K562 (cell line): ENCODE data around the gene CDC37. TPM values are rescaled to one million over a fixed set of nuclear protein-coding genes. Genes with fewer than 3 reads are reported as not detected.

Experiments used
- CHD4 ChIP-seq: fragments of 200-600 bp; sonication (generic); IDR thresholded peaks from 3 replicates; pipeline ENCODE4 v1.6.1; 2012; ENCODE audit warnings: low read depth, mild to moderate bottlenecking, mixed read lengths, low read length, inconsistent platforms; ENCODE audit not compliant: insufficient read depth, insufficient replicate concordance, poor library complexity, severe bottlenecking
- CREBBP ChIP-seq: IDR thresholded peaks from one replicate; pipeline ENCODE4 v1.6.1; 2012; ENCODE audit warnings: low read depth, mild to moderate bottlenecking, control low read depth, inconsistent platforms, low read length
- MYBL2 ChIP-seq, 2 experiments: fragments of 450-650 bp in 1 of 2; sonication (generic) in 1 of 2; formaldehyde crosslinking in 1 of 2; IDR thresholded peaks; 2 replicates each; pipeline versions ENCODE4 v1.6.1 to v1.8.1; 2017 to 2022; ENCODE audit warnings: borderline replicate concordance in 1 of 2, inconsistent platforms in 1 of 2, low read depth in 1 of 2, mild to moderate bottlenecking in 1 of 2, missing genetic modification reagents in 1 of 2, moderate library complexity in 1 of 2
- NR4A1 ChIP-seq, 2 experiments: fragments of 250-450 bp in 1 of 2; fragments of 450-650 bp in 1 of 2; sonication (Bioruptor Pico) in 1 of 2; IDR thresholded peaks; 2 replicates each; pipeline versions ENCODE4 v1.4.0 to v1.6.1; 2016 to 2020; ENCODE audit warnings: mild to moderate bottlenecking in 2 of 2, missing compliant biosample characterization in 1 of 2, missing genetic modification characterization in 1 of 2, moderate library complexity in 1 of 2
- PHB2 ChIP-seq: fragments of 450-650 bp; IDR thresholded peaks from 2 replicates; pipeline ENCODE4 v1.6.1; 2017; ENCODE audit warnings: low read depth
- U2AF1 ChIP-seq: fragments of 200-400 bp; formaldehyde crosslinking; optimal IDR thresholded peaks from 2 replicates; pipeline ENCODE3; 2017; ENCODE audit warnings: mild to moderate bottlenecking, low read depth, low read length, moderate library complexity
- ZNF561 ChIP-seq: fragments of 450-650 bp; formaldehyde crosslinking; conservative IDR thresholded peaks from 2 replicates; pipeline ENCODE4 v1.4.0; 2020; ENCODE audit warnings: mild to moderate bottlenecking, moderate library complexity
- ZNF589 ChIP-seq: fragments of 200-800 bp; sonication (Bioruptor generic); IDR thresholded peaks from 2 replicates; pipeline ENCODE4 v1.6.1; 2016; ENCODE audit warnings: low read depth, missing genetic modification characterization, missing compliant biosample characterization
- polyA plus RNA-seq, 8 experiments: library from polyadenylated mRNA; depleted of rRNA in 4 of 8; stranded (reverse) in 5 of 8; unstranded in 3 of 8; fragments of >200 nt; fragmentation: Nextera tagmentation in 2 of 8; fragmentation: Illumina TruSeq in 1 of 8; extraction: Ambion mirVana in 2 of 8; extraction: Trizol in 1 of 8; gene quantifications; 2 replicates each; pipeline versions ENCODE4 v1.2.1 to v1.2.3, GENCODE V29; 2011 to 2014; ENCODE audit warnings: inconsistent platforms in 1 of 8, missing spikeins in 1 of 8
- total RNA-seq, 7 experiments: library from RNA; depleted of rRNA in 6 of 7; stranded (reverse); fragments of >200 nt in 6 of 7; fragmentation: Illumina TruSeq in 2 of 7; extraction: Trizol in 2 of 7; gene quantifications; 2 replicates each; pipeline versions ENCODE4 v1.2.1 to v1.2.3, GENCODE V29; 2011 to 2021; ENCODE audit warnings: low replicate concordance in 1 of 7
- TF ChIP-seq, protein P1 (sequence below), 3 experiments: IDR thresholded peaks in 2 of 3; conservative IDR thresholded peaks in 1 of 3; 2 replicates each; pipeline ENCODE4 v1.5.1; 2011 to 2012; ENCODE audit warnings: low read length in 3 of 3, mild to moderate bottlenecking in 3 of 3, control low read depth in 2 of 3, improper control_type of control experiment in 1 of 3, inconsistent platforms in 1 of 3, low read depth in 1 of 3, mixed read lengths in 1 of 3, moderate library complexity in 1 of 3; ENCODE audit not compliant: insufficient read depth in 2 of 3
- TF ChIP-seq, protein P2 (sequence below): fragments of 200-600 bp; sonication (generic); IDR thresholded peaks from one replicate; pipeline ENCODE4 v1.6.1; 2012; ENCODE audit warnings: mild to moderate bottlenecking, low read depth, low read length, inconsistent platforms

CDC37 gene
- total and polyA plus RNA-seq, 9 of the 15 experiments (the other 6 are each of a cell fraction or from before 2014, with no cell fraction given) = 6.6 to 538 (median 227) TPM

DNA sequence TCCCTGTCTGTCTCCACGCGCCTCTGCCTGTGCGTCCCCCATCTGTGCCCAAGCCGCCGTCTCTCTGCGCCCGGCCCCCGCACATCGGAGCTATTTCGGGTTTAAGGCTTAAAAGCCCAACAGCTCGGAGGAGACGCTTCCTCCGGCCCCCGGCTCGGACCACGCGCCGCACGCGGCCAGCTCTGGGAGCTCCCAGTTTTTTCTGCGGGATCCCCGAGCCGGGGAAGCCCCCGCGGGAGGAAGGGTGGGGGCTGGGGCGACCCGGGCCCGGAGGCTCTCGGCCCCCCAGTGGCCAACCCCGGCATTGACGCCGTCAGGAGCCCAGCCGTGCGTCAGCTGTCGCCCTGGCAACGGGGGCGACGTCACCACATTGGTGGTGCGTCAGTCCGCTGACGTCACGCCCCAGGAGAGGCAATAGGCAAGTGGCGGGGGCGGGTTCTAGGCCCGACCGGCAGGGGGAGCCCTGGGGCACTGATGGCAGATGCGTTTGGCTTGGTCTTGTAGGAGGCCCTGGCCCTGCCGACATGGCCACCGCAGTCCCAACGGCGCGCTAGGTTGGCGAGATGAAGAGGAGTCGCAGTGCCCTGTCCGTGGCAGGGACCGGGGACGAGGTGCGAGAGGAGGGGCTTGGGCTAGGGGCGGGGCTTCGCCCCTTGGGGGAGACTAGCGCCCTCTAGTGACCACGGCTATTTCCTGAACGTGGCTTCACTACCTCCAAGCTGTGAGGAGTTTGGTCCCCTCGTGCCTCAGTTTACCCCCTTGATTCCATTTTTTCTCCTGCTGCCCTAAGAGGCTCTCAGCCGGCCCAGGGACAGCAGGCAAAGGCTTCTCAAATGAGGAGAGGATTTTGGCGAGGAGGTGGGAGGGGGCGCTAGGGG is 13.3 kb upstream of the CDC37 start (continued):
- TF ChIP-seq, protein P1, sequence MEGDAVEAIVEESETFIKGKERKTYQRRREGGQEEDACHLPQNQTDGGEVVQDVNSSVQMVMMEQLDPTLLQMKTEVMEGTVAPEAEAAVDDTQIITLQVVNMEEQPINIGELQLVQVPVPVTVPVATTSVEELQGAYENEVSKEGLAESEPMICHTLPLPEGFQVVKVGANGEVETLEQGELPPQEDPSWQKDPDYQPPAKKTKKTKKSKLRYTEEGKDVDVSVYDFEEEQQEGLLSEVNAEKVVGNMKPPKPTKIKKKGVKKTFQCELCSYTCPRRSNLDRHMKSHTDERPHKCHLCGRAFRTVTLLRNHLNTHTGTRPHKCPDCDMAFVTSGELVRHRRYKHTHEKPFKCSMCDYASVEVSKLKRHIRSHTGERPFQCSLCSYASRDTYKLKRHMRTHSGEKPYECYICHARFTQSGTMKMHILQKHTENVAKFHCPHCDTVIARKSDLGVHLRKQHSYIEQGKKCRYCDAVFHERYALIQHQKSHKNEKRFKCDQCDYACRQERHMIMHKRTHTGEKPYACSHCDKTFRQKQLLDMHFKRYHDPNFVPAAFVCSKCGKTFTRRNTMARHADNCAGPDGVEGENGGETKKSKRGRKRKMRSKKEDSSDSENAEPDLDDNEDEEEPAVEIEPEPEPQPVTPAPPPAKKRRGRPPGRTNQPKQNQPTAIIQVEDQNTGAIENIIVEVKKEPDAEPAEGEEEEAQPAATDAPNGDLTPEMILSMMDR (IDR thresholded peaks at IDR 0.05 in 2 of 3, conservative IDR thresholded peaks at IDR 0.05 in 1 of 3; ENCODE audit: insufficient read depth in 2 of 3, low read depth in 1 of 3, low read length in 3 of 3) = peak; percentile 80 to 99 (median 89)
- TF ChIP-seq NR4A1 (CRISPR knock-in tag; IDR thresholded peaks at IDR 0.05) = peak; percentile 74; the same call in 1 of the 2 replicates
- peak; percentile 94 for TF ChIP-seq NR4A1 (tag; IDR thresholded peaks at IDR 0.05)
- no peak for TF ChIP-seq CREBBP
- TF ChIP-seq CHD4 = peak; percentile 75
- peak; percentile 56; the same call in 1 of the 2 replicates for TF ChIP-seq PHB2
- TF ChIP-seq ZNF561 (CRISPR knock-in tag) = no peak
- no peak for TF ChIP-seq MYBL2 (IDR thresholded peaks at IDR 0.05; ENCODE audit: low read depth)
- TF ChIP-seq MYBL2 (CRISPR knock-in tag; IDR thresholded peaks at IDR 0.05; ENCODE audit: borderline replicate concordance) = no peak
- peak; percentile 93 for TF ChIP-seq ZNF589
- peak; percentile 92 for TF ChIP-seq U2AF1
- TF ChIP-seq, protein P2, sequence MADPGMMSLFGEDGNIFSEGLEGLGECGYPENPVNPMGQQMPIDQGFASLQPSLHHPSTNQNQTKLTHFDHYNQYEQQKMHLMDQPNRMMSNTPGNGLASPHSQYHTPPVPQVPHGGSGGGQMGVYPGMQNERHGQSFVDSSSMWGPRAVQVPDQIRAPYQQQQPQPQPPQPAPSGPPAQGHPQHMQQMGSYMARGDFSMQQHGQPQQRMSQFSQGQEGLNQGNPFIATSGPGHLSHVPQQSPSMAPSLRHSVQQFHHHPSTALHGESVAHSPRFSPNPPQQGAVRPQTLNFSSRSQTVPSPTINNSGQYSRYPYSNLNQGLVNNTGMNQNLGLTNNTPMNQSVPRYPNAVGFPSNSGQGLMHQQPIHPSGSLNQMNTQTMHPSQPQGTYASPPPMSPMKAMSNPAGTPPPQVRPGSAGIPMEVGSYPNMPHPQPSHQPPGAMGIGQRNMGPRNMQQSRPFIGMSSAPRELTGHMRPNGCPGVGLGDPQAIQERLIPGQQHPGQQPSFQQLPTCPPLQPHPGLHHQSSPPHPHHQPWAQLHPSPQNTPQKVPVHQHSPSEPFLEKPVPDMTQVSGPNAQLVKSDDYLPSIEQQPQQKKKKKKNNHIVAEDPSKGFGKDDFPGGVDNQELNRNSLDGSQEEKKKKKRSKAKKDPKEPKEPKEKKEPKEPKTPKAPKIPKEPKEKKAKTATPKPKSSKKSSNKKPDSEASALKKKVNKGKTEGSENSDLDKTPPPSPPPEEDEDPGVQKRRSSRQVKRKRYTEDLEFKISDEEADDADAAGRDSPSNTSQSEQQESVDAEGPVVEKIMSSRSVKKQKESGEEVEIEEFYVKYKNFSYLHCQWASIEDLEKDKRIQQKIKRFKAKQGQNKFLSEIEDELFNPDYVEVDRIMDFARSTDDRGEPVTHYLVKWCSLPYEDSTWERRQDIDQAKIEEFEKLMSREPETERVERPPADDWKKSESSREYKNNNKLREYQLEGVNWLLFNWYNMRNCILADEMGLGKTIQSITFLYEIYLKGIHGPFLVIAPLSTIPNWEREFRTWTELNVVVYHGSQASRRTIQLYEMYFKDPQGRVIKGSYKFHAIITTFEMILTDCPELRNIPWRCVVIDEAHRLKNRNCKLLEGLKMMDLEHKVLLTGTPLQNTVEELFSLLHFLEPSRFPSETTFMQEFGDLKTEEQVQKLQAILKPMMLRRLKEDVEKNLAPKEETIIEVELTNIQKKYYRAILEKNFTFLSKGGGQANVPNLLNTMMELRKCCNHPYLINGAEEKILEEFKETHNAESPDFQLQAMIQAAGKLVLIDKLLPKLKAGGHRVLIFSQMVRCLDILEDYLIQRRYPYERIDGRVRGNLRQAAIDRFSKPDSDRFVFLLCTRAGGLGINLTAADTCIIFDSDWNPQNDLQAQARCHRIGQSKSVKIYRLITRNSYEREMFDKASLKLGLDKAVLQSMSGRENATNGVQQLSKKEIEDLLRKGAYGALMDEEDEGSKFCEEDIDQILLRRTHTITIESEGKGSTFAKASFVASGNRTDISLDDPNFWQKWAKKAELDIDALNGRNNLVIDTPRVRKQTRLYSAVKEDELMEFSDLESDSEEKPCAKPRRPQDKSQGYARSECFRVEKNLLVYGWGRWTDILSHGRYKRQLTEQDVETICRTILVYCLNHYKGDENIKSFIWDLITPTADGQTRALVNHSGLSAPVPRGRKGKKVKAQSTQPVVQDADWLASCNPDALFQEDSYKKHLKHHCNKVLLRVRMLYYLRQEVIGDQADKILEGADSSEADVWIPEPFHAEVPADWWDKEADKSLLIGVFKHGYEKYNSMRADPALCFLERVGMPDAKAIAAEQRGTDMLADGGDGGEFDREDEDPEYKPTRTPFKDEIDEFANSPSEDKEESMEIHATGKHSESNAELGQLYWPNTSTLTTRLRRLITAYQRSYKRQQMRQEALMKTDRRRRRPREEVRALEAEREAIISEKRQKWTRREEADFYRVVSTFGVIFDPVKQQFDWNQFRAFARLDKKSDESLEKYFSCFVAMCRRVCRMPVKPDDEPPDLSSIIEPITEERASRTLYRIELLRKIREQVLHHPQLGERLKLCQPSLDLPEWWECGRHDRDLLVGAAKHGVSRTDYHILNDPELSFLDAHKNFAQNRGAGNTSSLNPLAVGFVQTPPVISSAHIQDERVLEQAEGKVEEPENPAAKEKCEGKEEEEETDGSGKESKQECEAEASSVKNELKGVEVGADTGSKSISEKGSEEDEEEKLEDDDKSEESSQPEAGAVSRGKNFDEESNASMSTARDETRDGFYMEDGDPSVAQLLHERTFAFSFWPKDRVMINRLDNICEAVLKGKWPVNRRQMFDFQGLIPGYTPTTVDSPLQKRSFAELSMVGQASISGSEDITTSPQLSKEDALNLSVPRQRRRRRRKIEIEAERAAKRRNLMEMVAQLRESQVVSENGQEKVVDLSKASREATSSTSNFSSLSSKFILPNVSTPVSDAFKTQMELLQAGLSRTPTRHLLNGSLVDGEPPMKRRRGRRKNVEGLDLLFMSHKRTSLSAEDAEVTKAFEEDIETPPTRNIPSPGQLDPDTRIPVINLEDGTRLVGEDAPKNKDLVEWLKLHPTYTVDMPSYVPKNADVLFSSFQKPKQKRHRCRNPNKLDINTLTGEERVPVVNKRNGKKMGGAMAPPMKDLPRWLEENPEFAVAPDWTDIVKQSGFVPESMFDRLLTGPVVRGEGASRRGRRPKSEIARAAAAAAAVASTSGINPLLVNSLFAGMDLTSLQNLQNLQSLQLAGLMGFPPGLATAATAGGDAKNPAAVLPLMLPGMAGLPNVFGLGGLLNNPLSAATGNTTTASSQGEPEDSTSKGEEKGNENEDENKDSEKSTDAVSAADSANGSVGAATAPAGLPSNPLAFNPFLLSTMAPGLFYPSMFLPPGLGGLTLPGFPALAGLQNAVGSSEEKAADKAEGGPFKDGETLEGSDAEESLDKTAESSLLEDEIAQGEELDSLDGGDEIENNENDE = no peak
